NCI-H526 (cell line): ENCODE data around the gene KCNK16.

ENCODE experiments used
- DNase-seq, 2 experiments: peaks; one replicate each; lab custom pipeline; 2025; lab: John Stamatoyannopoulos, UW

Gene KCNK16

DNA sequence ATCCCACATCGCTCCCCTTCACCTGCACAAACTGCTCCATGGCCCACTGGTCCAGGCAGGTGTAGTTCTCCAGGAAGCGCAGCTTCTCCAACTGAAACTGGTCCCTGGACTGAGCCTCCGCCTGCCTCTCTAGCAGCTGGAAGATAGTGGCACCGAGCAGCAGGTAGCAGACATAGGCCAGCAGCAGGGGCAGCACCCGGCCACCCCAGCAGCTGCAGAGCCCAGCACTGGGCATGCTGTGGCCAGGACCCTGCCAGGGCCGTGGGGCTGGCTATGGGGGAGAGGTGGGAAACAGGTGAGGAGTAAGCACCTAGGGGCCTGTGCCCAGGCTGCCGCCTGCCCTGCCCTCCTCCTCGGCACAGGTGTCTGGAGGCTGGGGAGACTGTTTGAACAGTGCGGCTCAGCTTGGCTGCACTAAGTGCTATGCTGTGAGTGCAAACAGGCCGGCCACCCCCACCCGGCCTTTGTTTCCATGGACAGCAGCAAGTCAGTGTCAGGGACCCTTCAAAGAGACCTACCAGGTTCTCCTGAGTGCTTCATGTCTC is at the start of gene KCNK16:
Gene KCNK16, minus strand, starts transcription at position 397 of the 545 bp plus-strand sequence. Its CDS starts 162 bp downstream, at position 235.
- no peak for DNase-seq

DNA sequence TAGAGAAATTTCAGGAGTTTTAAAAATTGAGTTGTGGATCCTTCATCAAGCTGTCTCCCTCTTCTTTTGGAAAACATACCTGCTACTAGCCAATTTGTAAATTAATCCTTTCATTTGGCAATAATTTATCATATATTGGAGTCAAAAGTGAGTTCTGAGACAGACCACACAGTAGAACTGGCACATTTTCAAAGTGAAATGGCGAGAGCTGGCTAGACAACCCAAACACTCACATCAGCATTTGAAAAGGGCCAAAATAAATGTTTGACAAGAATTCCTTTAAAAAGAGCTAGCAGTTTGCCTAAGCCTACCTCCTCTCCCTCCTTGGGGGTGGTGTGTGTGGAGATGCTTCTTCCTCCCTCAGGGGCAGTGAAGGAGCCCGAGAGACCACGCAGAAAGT is 47.9 kb upstream of the KCNK16 start:
- no peak for DNase-seq

DNA sequence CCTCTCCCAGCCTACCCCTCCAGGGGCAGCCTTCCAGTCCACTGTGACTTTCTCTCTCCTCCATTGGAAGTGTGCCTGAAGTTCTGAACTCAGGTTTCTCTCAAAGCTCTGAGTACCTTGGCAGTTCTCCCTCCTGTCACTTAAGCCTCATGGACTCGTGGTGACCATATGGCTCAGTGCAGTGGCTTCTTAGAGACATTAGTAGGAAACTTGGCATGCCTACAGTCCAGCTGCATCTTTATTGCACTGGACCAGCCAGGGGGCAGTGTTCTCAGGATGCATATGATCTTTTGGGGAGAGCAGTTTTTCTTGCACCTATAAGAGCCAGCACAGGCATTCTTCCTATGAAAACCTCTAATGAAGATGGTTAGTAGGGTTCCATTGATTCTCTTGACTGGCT is 47.5 kb upstream of the KCNK16 start:
- no peak for DNase-seq

DNA sequence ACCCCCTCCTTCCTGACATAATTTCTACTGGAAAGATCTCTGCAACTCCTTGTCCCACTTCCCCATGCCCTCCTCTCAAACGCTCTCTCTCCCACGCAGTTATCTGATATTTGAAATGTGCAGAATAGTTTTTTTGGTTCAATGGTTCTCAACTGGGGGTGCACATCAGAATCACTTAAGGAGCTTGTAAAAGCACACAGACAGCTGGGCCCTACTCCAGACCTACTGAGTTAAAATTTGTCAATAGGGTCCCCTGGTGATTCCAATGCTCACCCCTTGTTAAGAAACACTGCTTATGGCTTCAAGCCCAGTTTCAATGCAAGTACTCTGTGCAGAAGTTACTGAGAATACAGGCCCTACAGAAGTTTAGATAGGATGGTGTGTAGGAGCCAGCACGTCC is 45.2 kb upstream of the KCNK16 start:
- no peak for DNase-seq

DNA sequence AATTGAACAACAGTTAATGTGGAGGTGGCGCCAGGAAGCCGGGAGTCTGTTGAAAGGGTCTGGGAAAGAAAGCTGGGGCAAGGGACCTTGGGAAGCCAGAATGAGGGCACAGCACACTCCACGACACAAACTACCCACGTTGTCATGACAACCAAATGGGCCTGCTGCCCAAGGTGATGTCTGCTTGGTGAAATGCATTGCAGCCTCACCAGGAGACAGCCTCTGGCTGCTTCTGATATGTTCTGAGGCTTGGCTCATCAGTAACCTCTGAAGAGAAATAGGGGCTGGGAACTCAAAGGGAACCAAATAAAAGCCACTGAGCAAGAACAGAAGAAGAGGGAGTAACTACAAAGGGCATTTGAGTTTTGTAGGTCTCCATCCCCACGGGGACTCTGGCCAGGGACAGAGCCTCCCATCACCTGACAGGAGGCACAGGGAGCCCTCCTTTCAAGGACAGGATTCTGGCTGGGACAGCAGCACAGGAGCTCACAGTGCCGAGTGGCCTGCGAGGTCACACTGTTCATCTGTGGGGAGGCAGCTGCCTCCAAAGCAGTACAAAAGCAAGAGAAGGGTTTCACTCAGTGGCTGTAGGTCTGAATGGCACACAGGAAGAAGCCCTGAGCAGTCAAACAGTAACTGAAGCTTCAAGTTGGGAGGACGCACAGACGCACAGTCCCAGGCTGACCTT is 44.6 kb upstream of the KCNK16 start:
- no peak for DNase-seq

DNA sequence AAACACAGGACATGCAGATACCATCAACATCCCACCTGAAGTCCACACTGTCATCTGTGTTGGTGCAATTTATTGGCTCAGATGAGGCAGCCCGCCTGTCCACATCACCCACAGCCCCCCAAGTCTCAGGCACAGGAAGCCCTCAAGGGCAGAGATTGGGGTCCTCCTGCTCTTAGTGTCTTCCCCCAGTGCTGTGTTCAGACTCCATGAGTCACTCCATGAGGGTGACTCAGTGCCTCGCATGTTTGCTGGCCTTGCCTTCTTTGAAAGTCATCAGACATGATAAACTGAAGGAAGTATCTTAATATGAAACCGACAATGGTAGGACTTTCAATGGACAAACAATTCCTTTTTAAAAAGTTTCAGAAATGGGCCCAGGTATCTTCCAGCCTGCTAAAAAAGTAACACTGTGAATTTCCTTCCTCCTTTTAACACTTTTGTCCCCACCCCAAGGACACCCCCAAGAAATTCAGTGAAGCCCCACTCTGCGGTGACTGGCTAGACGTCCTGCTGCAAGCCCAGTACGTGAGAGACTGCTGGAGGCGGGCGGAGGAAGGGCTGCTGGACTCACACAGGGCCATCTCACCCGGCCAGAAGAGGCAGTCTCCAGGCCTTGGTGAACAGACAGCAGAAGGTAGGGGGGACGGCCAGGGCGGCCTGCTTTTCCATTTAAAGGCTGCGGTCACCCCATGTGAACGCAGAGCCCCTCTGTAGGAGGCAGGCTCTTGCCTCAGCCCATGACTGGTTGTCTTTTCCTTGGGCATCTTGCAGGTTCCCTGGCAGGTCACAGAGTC is 43.0 kb upstream of the KCNK16 start:
- no peak for DNase-seq

DNA sequence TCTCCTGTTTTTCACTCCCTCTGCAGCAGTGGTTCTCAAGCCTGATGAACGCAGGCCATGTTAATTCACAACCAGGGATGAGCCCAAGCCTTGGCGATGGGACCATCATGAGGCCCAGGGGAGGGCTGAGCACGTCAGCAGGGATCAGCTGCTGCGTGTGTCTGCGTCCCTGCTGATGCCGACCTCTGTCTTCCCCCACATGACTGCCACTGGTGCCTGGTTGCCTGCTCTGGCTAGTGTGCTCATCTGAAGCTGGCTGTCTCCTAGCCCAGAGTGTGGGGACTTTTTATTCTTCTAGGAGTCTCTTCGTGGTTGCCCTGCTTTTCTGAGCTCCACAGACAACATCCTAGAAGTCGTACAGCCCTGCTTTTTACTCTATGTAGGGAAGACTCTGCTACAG is 40.8 kb upstream of the KCNK16 start:
- no peak for DNase-seq

DNA sequence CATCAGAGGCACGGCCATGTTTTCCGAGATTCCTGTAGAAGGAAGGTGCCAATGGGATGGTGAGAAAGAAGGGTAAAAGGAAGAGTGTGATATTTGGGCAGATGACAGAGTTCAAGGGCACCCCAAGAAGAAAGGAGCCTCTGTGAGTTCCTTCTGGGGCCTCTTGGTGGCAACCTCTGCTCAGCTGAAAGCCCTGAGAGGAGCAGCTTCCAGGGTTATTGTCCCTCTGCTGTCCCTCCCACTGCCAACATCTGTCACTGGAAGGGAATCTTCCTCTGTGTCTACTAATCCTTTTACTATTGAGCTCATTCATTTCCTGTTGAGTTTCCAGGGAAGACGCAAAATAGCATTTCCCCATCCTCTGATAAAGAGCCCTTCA is 40.0 kb upstream of the KCNK16 start:
- peak in 1 of 2 experiments; percentile 29 for DNase-seq

DNA sequence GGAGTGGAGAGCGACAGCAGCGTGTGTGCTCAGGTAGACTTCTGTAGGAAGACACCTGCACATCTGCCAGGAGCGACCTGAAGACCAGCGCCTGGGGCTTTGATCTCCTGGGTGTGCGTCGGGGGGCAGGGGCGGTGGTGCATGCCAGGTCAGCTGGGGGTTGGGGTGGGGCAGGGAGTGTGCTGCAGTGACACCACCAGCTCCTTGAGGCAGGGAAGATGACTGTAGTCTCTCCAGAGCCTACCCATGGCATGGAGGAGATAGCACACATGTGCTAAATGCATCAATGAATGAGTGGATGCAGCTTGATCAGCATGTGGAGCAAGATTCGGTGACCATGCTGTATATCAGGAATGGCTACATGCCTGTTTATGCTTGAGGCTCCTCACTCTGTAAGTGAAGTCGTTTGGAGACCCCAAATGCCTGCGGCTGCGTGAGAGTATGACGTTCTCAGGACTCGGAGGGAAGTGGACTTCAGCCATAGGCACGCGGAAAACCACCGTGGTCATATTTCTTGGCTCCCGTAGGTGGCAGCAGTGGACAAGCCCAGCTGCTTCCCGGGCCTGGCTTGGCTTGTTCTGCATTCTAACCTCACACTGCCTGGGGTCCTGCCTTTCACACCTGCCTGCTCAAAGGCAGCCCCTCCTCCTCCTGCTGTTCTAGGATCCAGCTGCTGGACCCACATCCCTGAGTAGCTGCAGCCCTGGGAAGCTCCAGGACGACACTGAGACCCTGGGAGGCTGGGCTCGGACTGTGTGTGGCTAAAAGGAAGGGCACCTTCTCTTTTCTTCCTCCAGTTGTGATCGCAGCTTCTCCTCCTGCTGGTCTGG is 39.4 kb upstream of the KCNK16 start:
- peak; percentile 16 to 87 for DNase-seq

DNA sequence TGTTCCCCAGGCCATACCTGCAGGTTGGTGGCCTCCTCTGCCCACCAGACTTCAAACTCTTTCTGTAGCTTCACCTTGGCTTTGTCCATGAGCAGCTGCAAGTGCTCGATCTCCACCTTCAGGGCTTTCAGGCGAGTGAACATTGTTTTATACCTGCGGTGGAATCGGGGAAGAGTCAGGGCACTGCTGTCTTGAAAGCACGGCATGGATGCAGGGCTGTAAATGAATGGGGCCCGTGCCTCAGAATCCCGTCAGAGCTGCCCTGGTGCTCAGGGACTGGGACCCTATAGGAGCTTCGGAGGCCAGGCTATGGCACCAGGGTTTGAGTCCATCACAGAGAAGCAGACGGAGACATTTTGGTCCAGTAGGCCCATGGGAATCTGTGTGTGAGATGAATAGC is 37.9 kb upstream of the KCNK16 start:
- no peak for DNase-seq

DNA sequence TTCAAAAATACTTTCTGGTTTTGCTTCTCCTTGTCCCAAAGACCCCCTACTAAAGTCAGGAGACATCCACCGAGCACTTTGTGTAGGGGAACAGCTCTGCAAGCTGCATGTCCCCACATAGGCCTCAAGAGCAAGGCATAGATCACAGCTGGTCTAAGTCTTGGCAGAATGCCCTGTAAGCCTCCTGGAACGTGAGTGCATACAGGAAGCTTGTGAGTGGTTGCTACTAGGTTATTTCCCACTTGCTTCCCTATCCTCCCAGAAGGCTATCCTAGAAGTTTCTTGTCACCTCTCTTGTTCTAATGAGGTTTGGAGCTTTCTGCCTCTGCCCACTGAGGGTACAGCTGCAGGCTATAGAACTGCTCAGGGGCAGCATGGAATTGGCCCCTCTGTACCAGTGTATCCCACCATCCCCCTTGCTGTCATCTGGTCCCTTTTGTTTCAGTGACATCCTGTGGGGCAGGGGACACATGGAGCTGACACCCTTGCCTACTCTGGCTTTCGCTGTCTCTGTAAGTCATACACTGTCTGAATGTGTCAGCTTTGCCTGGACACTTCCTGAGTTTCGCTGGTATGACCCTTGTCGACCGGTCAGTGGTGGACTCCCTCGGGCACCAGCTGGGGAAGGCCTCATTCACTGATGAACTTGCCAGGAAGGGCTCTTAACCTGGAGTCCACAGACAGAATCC is 35.6 kb upstream of the KCNK16 start:
- DNase-seq: no peak

DNA sequence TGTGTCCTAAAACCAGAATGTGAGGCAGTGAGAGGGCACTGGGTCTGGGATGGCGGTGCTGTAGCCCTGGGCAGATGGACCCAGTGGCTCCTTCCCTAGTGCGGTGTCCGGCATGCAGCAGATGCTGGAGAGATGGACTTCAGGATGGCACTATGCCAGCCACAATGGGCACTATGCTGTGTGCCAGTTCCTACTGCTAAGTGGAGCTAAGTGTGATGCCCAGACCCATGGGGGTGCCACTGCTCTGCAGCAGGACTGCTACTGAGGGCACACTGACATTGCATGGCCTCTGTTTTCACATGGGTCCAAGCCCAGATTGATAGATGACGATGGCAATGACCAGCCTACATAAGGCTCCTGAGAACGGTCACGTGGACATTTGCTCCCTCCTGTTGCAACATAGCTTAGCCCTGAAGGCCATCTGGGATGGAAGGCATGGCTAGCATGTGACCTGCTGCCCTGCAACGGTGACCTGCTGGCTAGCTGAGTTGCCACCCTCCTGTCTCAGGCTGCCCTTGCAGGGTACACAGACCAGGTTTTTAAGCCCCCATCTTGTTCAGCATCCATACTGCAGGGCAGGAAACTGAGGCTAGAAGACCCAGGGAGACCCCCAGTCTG is 31.3 kb upstream of the KCNK16 start:
- no peak for DNase-seq

DNA sequence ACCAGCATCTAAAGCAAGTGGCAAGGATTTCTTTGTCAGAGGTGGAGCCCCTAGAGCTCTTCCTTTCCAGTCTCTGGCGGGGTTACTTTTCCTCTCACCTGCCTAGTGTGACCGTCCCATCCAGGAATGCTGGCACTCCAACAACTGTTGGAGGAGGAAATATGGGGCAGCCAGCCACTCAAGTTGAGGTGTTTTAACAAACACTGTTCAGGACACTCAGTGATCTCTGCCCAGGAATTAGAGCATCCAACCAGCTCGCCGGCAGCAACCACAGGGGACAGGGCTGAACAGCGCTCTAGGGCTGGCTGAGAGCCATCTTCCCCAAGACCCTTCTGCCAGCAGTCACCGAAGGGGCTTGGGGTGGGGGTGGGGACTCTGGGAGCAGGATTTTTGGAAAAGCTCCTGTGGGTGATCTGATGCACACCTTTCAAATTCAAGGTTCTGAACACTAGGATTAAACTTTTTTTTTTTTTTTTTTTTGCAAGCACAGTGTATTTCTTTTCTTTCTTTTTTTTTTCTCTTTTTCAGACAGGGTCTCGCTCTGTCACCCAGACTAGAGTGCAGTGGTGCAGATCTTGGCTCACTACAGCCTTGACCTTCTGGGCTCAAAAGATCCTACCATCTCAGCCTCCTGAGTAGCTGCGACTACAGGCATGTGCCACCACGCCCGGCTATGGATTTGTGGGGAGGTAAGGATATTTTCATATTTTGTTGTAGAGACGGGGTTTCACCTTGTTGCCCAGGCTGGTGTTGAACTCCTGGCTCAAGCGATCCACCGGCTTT is 28.4 kb upstream of the KCNK16 start:
- DNase-seq: no peak

DNA sequence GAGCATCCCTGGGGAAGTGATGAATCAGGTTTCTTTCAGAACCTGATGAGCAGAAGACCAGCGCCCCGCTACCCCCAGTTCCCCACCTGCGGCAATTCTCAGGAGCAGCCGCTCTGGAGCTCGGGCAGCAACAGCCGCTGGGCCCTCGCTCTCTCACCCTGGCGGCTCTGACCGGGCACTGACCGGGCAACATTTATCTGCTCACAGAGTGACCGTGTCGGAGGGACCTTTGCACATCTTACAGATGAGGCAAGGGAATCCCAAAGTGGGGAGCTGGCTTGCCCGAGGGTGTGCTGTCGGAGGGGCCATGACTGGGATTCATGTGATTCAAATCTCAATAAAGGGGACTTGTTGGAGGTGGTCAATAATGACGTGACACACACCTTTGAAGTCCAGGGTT is 26.2 kb upstream of the KCNK16 start:
- no peak for DNase-seq

DNA sequence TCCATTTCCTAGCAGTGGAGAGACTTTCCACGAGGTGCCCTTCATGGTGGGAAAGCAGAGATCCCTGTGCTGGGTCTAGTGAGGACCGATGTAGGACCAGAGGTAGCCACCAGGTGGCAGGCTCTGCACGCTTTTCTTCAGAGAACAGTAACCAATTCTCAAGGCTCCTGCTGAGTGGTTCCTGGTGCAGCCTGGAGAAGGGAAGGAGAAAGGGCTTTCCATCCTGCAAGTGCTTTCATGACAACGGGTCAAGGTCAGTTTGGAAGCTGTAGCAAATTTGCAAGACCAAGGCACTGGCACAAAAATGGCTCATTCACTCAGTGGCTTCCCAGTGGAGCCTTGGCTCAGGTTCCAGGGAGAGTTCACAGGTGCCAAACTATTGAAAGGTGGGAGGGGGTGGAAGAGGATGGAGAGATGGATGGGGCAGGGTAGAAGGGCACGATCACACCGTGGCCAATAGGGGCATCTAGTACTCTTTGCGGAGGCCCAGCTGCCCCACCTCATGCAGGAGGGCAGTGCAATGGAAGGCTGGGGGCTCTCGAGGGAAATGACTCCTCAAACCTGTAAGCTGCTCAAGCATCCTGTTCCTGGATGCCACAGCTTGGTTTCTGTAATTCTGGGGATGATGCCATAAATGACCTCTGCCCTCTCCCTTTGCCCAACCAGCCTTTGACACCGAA is 25.5 kb upstream of the KCNK16 start:
- DNase-seq: peak in 1 of 2 experiments; percentile 71

DNA sequence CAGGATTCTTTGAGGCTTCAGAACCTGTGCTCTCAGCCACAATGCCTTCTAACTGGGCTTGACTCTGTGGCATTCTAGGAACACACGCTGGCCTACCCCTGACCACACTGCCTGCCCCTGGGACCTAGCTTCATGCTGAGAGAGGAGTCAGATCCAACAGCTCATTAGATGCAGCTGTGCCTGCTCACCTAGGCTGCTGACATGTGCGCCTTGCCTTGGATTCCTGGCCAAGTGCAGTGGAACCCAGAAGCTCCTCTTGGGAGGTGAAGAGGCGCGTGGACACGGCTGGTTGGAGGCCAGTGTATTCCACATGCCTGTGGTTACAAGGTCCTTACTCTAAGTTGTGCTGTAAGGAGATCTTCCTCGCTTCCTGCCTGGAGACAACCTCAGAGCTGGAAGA is 24.7 kb upstream of the KCNK16 start:
- no peak for DNase-seq

DNA sequence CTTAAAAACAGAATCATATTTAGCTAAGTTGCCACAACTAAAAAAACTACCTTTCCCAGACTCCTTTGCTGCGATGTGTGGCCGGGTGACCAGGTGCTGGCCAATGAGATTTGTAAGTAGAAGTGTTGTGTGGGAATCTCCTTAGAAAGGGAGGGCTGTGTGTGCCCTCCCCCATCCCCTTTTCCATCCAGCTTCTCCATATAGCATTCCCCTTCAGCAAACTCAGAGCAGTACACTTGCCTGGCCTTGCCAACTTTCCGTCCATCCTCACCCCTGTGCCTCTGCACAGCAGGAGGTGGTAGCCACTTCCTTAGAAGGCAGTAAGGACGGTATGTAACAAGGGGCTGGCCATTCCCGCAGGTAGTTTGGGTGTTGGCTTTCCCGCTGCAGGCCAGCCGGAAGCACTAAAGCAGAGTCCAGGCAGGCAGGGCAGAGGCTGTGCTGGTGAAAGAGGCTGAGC is 22.3 kb upstream of the KCNK16 start:
- DNase-seq: no peak

DNA sequence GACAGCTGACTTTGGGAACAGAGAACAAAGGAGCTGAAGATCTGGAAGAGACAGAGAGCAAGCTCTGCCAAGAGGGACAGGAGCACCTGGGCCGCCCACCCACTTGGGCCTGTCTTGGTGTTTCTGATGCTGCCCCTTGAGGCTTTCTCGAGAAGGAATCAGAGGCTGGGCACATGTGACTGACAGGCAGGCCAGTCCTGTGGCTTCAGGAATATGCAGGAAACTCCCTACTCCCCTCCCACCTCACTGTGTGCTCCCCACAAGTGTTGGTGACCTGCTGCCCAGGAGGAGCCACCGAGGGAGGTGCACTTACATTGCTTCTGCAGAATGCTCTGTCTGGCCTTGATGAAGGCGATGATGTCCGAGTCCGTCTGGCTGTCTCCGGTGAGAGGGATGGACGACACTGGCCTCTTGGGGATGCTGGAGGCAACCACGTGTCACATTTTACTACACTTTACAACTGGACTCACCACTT is 20.9 kb upstream of the KCNK16 start:
- no peak for DNase-seq

DNA sequence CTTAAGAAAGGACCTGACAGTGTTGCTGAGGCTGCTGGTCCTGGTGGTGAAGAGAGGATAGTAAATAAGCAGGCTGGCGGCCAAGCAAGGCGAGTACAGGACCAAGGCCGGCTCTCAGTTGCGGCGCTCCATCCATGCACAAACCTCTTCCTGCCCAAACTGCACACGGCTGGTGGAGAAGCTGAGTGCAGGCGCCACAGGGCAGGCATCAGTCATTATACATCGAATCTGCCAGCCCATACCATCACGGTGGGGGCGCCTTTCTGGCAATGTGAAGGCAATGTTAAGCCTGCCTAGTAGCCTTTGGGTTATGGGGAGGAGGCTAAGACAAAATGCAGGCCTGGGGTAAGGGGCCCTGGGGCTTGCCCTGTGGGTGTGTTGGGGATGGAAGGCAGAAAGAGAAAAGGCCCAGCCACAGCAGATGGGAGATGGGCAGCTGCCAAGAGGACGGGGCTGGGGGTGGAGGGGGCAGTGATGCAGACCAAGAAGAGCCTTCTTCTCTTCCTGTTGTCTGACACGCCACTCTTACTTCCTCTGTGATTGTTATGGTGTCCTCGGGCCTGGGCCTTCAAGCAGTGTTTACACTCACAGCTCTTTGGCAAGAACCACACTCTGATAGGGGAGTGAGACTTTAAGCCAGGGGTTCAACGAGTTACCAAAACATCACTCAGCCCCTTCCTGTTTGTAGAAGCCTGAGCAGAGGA is 20.3 kb upstream of the KCNK16 start:
- DNase-seq: no peak
